HG02763 (cell line): ENCODE measurements around the gene S100A3.

Experiments used
- ATAC-seq: cut with Tn5 transposase; IDR thresholded peaks from one replicate; pipeline ENCODE4 v1.9.1; 2021; ENCODE audit warnings: mild to moderate bottlenecking, moderate library complexity; ENCODE audit not compliant: unreplicated experiment

The S100A3 gene

GRCh38 chr1:153515504-153516394, 33.3 kb downstream of the S100A3 start:
- ATAC-seq, result no peak

- ATAC-seq, result no peak
Measured at GRCh38 chr1:153513666-153514065, 35.4 kb downstream of the S100A3 start.

- ATAC-seq, result no peak
Measured at GRCh38 chr1:153513023-153513422, 36.0 kb downstream of the S100A3 start.

GRCh38 chr1:153510984-153511410, 38.1 kb downstream of the S100A3 start:
- ATAC-seq, result no peak

GRCh38 chr1:153509729-153510354, 39.2 kb downstream of the S100A3 start:
- no peak for ATAC-seq

GRCh38 chr1:153509036-153509435, 40.0 kb downstream of the S100A3 start:
- ATAC-seq, result no peak

- no peak for ATAC-seq
Measured at GRCh38 chr1:153507926-153508583, 41.0 kb downstream of the S100A3 start.

- ATAC-seq, result no peak
Measured at GRCh38 chr1:153506831-153507413, 42.1 kb downstream of the S100A3 start.

GRCh38 chr1:153506386-153506785, 42.7 kb downstream of the S100A3 start:
- ATAC-seq, result no peak

GRCh38 chr1:153505576-153505975, 43.5 kb downstream of the S100A3 start:
- no peak for ATAC-seq

- ATAC-seq, result no peak
Measured at GRCh38 chr1:153503766-153504165, 45.3 kb downstream of the S100A3 start.

- ATAC-seq, result no peak
Measured at GRCh38 chr1:153498746-153499145, 50.3 kb downstream of the S100A3 start.
